ENCODE results near the gene TOP2B. TPM values are rescaled to one million over a fixed set of nuclear protein-coding genes. Genes with fewer than 3 reads are reported as not detected.

The TOP2B gene
- polyA plus RNA-seq, 1 of the 3 experiments (the other 2 are of a cell fraction): 20.4 TPM

DNA sequence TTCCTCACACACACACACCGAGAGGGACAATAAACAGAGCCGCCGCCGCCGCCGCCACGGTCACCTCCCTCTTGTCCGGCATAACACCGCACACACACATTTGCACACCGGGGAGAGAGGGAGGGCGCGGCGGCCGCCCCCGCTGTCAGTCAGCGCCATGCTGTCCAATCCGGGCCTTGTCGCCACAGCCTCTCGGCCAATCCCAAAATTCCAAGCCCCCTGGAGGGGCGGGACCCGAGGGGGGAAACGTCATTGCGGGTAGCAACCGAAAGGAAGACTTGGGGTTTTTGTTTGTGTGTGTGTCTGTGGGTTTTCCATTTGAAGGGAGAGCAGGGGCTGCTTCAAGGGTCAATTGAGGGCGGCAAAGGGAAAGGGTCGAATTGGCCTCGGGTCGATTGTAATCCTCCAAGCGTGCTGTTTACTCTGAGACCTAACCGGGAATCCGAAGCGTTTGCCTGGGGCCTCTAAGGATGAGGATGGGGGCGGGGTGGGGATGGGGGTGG is at the start of gene TOP2B (continued):
- no peak for TF ChIP-seq RAD21 (IDR thresholded peaks at IDR 0.05; ENCODE audit: low read length)
- no peak for TF ChIP-seq GATA2 (CRISPR knock-in tag; IDR thresholded peaks at IDR 0.05)
- TF ChIP-seq, protein P1, sequence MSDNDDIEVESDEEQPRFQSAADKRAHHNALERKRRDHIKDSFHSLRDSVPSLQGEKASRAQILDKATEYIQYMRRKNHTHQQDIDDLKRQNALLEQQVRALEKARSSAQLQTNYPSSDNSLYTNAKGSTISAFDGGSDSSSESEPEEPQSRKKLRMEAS (IDR thresholded peaks at IDR 0.05; ENCODE audit: low read depth): peak; percentile 19; the same call in 1 of the 2 replicates
- no peak for TF ChIP-seq RCOR1 (IDR thresholded peaks at IDR 0.05; ENCODE audit: low read length)
- peak; percentile 75 for TF ChIP-seq CHD2 (IDR thresholded peaks at IDR 0.05; ENCODE audit: low read length, partially characterized antibody)
- peak; percentile 100 for TF ChIP-seq RFX5 (IDR thresholded peaks at IDR 0.05; ENCODE audit: low read length)
- TF ChIP-seq SIN3A (IDR thresholded peaks at IDR 0.05; ENCODE audit: borderline replicate concordance, low read depth, low read length): no peak
- peak; percentile 10 to 82; a peak in 3 of 4 replicates for TF ChIP-seq EP300 (IDR thresholded peaks at IDR 0.05; ENCODE audit: borderline replicate concordance in 1 of 2, low read depth in 1 of 2, low read length in 1 of 2)
- TF ChIP-seq, protein P2, sequence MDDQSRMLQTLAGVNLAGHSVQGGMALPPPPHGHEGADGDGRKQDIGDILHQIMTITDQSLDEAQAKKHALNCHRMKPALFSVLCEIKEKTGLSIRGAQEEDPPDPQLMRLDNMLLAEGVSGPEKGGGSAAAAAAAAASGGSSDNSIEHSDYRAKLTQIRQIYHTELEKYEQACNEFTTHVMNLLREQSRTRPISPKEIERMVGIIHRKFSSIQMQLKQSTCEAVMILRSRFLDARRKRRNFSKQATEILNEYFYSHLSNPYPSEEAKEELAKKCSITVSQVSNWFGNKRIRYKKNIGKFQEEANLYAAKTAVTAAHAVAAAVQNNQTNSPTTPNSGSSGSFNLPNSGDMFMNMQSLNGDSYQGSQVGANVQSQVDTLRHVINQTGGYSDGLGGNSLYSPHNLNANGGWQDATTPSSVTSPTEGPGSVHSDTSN (IDR thresholded peaks at IDR 0.05): peak; percentile 99

DNA sequence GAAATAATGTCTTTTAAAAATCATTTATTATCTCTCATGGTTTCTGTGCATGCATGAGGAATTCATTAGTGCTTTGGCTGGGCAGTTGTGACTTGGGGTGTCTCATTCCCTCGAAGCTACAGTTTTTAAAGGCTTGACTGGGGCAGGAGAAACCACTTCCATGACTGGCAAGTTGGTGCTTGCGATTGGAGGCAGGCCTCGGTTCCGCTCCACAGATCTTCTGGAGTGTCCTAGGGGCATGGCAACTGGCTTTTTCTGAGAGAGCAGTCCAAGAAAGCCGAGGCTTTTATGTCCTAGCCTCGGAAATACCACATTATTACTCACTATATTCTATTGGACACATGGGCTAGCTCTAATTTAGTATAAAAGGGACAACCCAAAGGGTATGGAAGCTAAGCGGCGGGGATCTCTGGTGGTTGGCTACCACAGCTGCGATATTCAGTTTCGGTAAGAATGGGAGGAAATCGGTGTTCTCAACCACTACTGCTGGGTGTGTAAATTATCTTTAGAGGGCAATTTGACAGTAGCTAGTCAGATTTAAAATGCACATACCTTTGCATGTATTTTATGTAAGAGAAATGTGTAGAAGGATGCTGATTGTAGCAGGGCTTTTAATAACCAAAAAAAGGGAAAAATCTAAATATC is 48.8 kb upstream of the TOP2B start:
- TF ChIP-seq MXI1 (IDR thresholded peaks at IDR 0.05; ENCODE audit: low read depth, low read length) (no peak), EZH2phosphoT487 (IDR thresholded peaks at IDR 0.05; ENCODE audit: borderline replicate concordance, low read depth) (no peak), FOXM1 (IDR thresholded peaks at IDR 0.05; ENCODE audit: low read depth) (no peak), GATA2 (CRISPR knock-in tag; IDR thresholded peaks at IDR 0.05) (no peak), NFIC (IDR thresholded peaks at IDR 0.05; ENCODE audit: borderline replicate concordance) (no peak), TEAD4 (IDR thresholded peaks at IDR 0.05; ENCODE audit: borderline replicate concordance, insufficient read depth) (no peak), TAF1 (IDR thresholded peaks at IDR 0.05; ENCODE audit: borderline replicate concordance, low read depth, low read length) (no peak), YY1 (IDR thresholded peaks at IDR 0.05; ENCODE audit: low read depth) (no peak)
- TF ChIP-seq, protein P3, sequence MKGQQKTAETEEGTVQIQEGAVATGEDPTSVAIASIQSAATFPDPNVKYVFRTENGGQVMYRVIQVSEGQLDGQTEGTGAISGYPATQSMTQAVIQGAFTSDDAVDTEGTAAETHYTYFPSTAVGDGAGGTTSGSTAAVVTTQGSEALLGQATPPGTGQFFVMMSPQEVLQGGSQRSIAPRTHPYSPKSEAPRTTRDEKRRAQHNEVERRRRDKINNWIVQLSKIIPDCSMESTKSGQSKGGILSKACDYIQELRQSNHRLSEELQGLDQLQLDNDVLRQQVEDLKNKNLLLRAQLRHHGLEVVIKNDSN (IDR thresholded peaks at IDR 0.05; ENCODE audit: borderline replicate concordance, low read depth): no peak
- Histone ChIP-seq H3K4me2 (no peak overlapping the region), H3K9ac (no peak overlapping the region)

More for the DNA sequence above, 48.8 kb upstream of the TOP2B start:
- POLR2A ChIA-PET: no interaction called here
- peaks cover 0 to 2% of the 10 kb centered on the region in 2 experiments; a peak in 1 of 4 replicates for H3K4me1 ChIP-seq (ENCODE audit: control insufficient read depth in 1 of 2, insufficient read depth in 2 of 2, low read depth in 1 of 2, low read length in 1 of 2)
- no peaks in the 10 kb centered on the region for H4K20me1 ChIP-seq (ENCODE audit: insufficient read depth)
- CTCF ChIA-PET: no interaction called here
- H3K4me3 ChIP-seq (ENCODE audit: low read depth in 2 of 2, low read length in 1 of 2): no peak overlapping the region
- DNase-seq: no peak
- H3K79me2 ChIP-seq (ENCODE audit: insufficient read depth): no peaks in the 10 kb centered on the region
- no peak overlapping the region for H3K27ac ChIP-seq (ENCODE audit: low read depth in 2 of 2, low read length in 1 of 2)
- no peak overlapping the region for H2AFZ ChIP-seq (ENCODE audit: low read depth)
- H3K36me3 ChIP-seq (replicated peaks in 1 of 2; ENCODE audit: control insufficient read depth in 1 of 2, insufficient read depth in 2 of 2, low read length in 1 of 2): peaks cover 0 to 1% of the 10 kb centered on the region in 2 experiments
- H3K9me2 ChIP-seq: no peaks in the 10 kb centered on the region
- no peaks in the 10 kb centered on the region for H3K9me3 ChIP-seq
- no peaks in the 10 kb centered on the region for H3F3A ChIP-seq (replicated peaks; ENCODE audit: insufficient read depth)
- H3K27me3 ChIP-seq (ENCODE audit: insufficient read depth): no peaks in the 10 kb centered on the region
- WGBS (ENCODE audit: low lambda C conversion rate): 81% methylated on average over 11 of the region's 11 CpGs

All from SK-N-SH (cell line).